GM12873 (cell line): ENCODE results near the gene WDR64.

Experiments
- CTCF ChIP-seq: IDR thresholded peaks from 2 replicates; pipeline ENCODE4 v1.5.1; 2012; ENCODE audit warnings: low read depth, mild to moderate bottlenecking, moderate library complexity, low read length, control low read depth; ENCODE audit not compliant: insufficient read depth; ENCODE audit errors: missing control alignments

The WDR64 gene

GRCh38 chr1:241724741-241725356 lies 72.8 kb downstream of the WDR64 start:
- no peak for TF ChIP-seq CTCF

GRCh38 chr1:241730031-241730430 lies 78.0 kb downstream of the WDR64 start:
- no peak for TF ChIP-seq CTCF

GRCh38 chr1:241733899-241734298 lies 81.8 kb downstream of the WDR64 start:
- no peak for TF ChIP-seq CTCF

GRCh38 chr1:241734533-241734932 lies 82.5 kb downstream of the WDR64 start:
- TF ChIP-seq CTCF: no peak

GRCh38 chr1:241736387-241736786 lies 84.3 kb downstream of the WDR64 start:
- TF ChIP-seq CTCF: no peak

GRCh38 chr1:241738284-241739078 lies 86.4 kb downstream of the WDR64 start:
- no peak for TF ChIP-seq CTCF

- TF ChIP-seq CTCF: no peak
These were observed 90.0 kb downstream of the WDR64 start for GRCh38 chr1:241742084-241742483.
